Stimulated activated CD8-positive, alpha-beta memory T cell treated with anti-CD3 and anti-CD28 coated beads, Interleukin-7, amount 100 ng/mL, for 1 hour (primary cell): Measurements from ENCODE around the gene HMCES.
"Not testable (repeated sequence)": the region's sequence is repeated elsewhere in the genome, so short reads cannot be mapped to it uniquely, and the experiment has no call there.

Source experiments
- DNase-seq, 2 donors: peaks; one replicate each; pipeline ENCODE4 v3.0.0-alpha.2; 2020; ENCODE audit warnings: low read depth in 2 of 2

HMCES gene

GRCh38 chr3:129320825-129321487 lies 42.3 kb downstream of the HMCES start:
- no peak for DNase-seq

GRCh38 chr3:129321887-129322286 lies 43.2 kb downstream of the HMCES start:
- DNase-seq = no peak

GRCh38 chr3:129323651-129324294 lies 45.1 kb downstream of the HMCES start:
- DNase-seq = no peak

- no peak for DNase-seq
Observed at GRCh38 chr3:129324855-129325254, 46.2 kb downstream of the HMCES start.

GRCh38 chr3:129325383-129325782 lies 46.7 kb downstream of the HMCES start:
- no peak for DNase-seq

GRCh38 chr3:129326138-129326537 lies 47.5 kb downstream of the HMCES start:
- DNase-seq = no peak

- no peak for DNase-seq
Observed at GRCh38 chr3:129326595-129326994, 47.9 kb downstream of the HMCES start.

- no peak for DNase-seq
Observed at GRCh38 chr3:129327510-129327909, 48.8 kb downstream of the HMCES start.

GRCh38 chr3:129329858-129330257 lies 51.2 kb downstream of the HMCES start:
- no peak for DNase-seq

GRCh38 chr3:129330409-129330808 lies 51.7 kb downstream of the HMCES start:
- DNase-seq = no peak

- DNase-seq = no peak
Observed at GRCh38 chr3:129333891-129334290, 55.2 kb downstream of the HMCES start.

- no peak for DNase-seq
Observed at GRCh38 chr3:129336093-129336706, 57.5 kb downstream of the HMCES start.

GRCh38 chr3:129337719-129338118 lies 59.0 kb downstream of the HMCES start:
- not testable (repeated sequence) for DNase-seq

GRCh38 chr3:129339186-129339585 lies 60.5 kb downstream of the HMCES start:
- not testable (repeated sequence) for DNase-seq

GRCh38 chr3:129339833-129340232 lies 61.2 kb downstream of the HMCES start:
- DNase-seq = not testable (repeated sequence)

GRCh38 chr3:129341331-129342141 lies 62.9 kb downstream of the HMCES start:
- no peak for DNase-seq

GRCh38 chr3:129343643-129344360 lies 65.1 kb downstream of the HMCES start:
- DNase-seq = no peak

GRCh38 chr3:129344540-129345220 lies 66.0 kb downstream of the HMCES start:
- DNase-seq = no peak

GRCh38 chr3:129345281-129345680 lies 66.6 kb downstream of the HMCES start:
- DNase-seq = no peak

GRCh38 chr3:129345971-129346370 lies 67.3 kb downstream of the HMCES start:
- DNase-seq = no peak
